ENCODE measurements around the gene CPTP.

CPTP gene

DNA sequence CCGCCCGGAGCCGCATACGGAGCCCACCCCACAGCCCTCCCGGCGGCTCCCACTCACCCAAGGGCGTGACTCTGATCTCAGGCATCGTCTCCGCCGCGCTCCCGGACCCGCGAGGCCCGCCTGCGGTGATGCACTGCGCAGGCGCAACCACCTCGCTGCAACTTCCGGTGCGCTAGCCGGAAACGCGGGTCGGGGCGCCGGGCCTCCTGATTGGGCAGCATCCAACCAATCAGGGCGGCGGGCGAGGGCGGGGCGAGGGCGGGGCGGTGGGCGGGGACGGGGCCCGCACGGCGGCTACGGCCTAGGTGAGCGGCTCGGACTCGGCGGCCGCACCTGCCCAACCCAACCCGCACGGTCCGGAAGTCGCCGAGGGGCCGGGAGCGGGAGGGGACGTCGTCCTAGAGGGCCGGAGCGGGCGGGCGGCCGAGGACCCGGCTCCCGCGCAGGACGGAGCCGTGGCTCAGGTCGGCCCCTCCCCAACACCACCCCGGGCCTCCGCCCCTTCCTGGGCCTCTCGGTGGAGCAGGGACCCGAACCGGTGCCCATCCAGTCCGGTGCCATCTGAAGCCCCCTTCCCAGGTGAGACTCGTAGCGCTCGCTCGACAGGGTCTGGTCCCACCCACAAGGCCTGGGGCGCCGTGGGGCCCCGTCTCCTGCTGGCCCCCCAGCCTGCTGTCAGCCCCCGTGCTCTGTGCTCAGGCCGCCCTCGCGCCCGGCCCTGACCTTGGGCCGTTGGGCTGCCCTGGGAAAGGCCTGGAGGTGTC is at the start of gene CPTP, which contains the start of gene INTS11:
Gene CPTP, plus strand, starts transcription at position 279 of the 764 bp plus-strand sequence. CDS start 2,109 bp downstream, outside the sequence.
Gene INTS11, minus strand, starts transcription at position 137 of the 764 bp plus-strand sequence. Its CDS starts 52 bp downstream, at position 85.
- no peak for FAIRE-seq
- peak; percentile 84 for DNase-seq (ENCODE audit: insufficient read length, low spot score)
- peak; percentile 63; the same call in 1 of the 2 replicates for TF ChIP-seq POLR2A (IDR thresholded peaks at IDR 0.05; ENCODE audit: low read depth, low read length)

- FAIRE-seq (no peak), DNase-seq (ENCODE audit: insufficient read length, low spot score) (no peak)
- TF ChIP-seq POLR2A (IDR thresholded peaks at IDR 0.05; ENCODE audit: low read depth, low read length) = no peak
These were observed 49.6 kb upstream of the CPTP start for GRCh38 chr1:1274931-1275431.

DNA sequence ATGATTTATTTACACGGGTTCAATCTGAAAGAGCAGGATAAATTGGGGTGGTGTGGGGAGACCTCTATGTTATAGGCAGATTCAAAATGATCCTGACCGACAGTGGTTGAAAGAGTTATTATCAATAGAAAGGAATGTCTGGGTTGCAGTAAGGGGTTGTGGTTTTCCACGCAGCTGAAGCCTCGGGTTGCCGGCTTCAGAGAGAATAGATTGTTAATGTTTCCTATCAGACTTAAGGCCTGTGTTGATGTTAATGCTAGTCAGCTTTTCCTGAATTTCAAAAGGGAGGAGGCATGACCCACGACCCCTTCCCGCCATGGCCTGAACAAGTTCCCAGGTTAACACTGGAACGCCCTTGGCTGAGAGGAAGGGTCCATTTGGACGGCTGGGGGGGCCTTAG is 48.8 kb upstream of the CPTP start:
- FAIRE-seq (no peak), DNase-seq (ENCODE audit: insufficient read length, low spot score) (no peak)
- no peak for TF ChIP-seq POLR2A (IDR thresholded peaks at IDR 0.05; ENCODE audit: low read depth, low read length)

DNA sequence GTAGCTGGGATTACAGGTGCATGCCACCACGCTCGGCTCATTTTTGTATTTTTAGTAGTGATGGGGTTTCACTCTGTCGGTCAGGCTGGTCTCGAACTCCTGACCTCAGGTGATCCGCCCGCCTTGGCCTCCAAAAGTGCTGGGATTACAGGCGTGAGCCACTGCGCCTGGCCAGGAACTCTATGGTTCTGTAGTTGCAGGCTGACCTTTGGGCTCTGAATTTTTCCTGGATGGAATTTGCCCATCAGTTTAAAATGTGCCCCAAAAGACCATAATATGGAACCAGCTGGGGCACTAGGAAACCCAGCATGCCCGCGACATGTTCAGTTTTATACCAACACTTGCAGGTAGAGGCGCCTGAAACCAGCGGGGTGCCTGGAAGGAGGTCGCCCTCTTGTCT is 46.0 kb upstream of the CPTP start:
- DNase-seq (ENCODE audit: insufficient read length, low spot score) = no peak
- TF ChIP-seq POLR2A (IDR thresholded peaks at IDR 0.05; ENCODE audit: low read depth, low read length) = no peak
- FAIRE-seq = no peak

GRCh38 chr1:1279028-1279427 is 45.6 kb upstream of the CPTP start:
- no peak for TF ChIP-seq POLR2A (IDR thresholded peaks at IDR 0.05; ENCODE audit: low read depth, low read length)
- FAIRE-seq (no peak), DNase-seq (ENCODE audit: insufficient read length, low spot score) (no peak)

DNA sequence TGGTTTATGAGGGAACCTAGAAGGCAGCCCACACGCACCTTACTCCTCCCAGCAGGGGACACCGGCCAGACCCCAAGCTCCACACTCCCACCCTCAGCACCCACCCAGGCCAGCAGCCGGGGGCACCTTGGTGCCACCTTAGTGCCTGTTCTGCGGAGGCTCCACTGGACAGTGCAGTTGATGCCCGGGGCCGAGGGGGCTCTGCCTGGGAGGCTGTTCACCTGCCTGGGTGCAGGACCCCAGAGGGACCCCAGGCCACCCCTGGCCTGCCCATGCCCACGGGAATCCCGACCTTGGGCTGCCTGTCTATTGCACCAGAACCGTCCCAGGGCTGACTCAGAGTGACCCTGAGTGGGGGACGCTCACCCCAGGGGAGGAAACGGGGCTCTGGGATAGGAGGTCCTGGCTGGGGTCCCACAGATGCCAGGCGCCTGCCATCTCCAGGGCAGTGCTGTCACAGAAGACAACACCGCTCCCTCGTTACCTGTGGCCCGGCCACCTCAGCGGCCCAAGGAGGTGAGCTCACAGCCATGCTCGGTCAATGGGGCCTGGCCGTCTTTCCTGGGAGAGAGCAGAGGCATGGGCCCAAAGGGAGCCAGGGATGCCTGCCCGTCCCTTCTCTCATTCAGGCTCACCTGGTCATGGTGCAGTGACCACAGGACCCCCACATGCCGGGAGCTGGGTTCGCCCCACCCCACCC is 43.7 kb upstream of the CPTP start:
- FAIRE-seq (no peak), DNase-seq (ENCODE audit: insufficient read length, low spot score) (no peak)
- TF ChIP-seq POLR2A (IDR thresholded peaks at IDR 0.05; ENCODE audit: low read depth, low read length) = no peak

DNA sequence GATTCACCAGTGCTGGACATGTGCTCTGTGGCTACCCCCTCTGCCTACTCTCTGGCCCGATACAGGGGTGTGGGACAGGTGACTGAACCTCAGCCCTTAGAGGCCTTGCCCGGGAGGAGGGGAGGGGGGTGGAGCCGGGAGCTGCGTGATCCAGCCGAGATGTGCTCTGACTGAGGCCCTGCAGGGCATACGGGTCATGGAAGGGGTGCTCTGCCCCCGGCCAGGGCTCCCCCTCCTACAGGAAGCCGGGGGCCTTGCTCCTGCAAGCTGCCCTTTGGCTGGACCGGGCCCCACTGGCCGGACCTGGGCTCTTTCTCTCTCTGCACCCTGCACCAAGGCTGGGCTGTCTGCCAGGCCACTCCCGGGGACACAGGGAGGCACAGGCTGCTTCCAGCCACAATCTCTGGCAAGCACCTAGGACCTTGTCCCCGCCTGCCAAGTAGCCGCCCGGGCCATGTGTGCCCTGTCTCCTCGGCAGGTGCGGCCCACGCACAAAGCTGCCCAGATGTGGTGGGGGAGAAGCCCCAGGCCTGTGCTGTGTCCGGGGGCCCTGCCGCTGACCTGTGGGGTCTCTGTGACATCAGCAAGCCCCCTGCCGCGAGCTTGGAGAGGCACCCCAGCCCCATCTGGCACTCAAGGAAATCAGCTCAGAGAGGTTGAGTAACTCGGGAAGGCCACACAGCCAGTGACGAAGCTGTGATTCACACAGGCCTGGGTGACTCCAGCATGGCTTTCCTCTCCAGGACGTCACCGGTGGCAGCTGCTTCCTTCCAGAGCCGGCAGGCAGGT is 42.9 kb upstream of the CPTP start:
- FAIRE-seq = no peak
- DNase-seq (ENCODE audit: insufficient read length, low spot score) = peak; percentile 91
- no peak for TF ChIP-seq POLR2A (IDR thresholded peaks at IDR 0.05; ENCODE audit: low read depth, low read length)

GRCh38 chr1:1282998-1283397 is 41.6 kb upstream of the CPTP start:
- DNase-seq (ENCODE audit: insufficient read length, low spot score) (no peak), FAIRE-seq (no peak)
- no peak for TF ChIP-seq POLR2A (IDR thresholded peaks at IDR 0.05; ENCODE audit: low read depth, low read length)

GRCh38 chr1:1283821-1284220 is 40.8 kb upstream of the CPTP start:
- FAIRE-seq = no peak
- DNase-seq (ENCODE audit: insufficient read length, low spot score) = no peak
- no peak for TF ChIP-seq POLR2A (IDR thresholded peaks at IDR 0.05; ENCODE audit: low read depth, low read length)

GRCh38 chr1:1284221-1285101 is 40.1 kb upstream of the CPTP start:
- no peak for TF ChIP-seq POLR2A (IDR thresholded peaks at IDR 0.05; ENCODE audit: low read depth, low read length)
- DNase-seq (ENCODE audit: insufficient read length, low spot score) (no peak), FAIRE-seq (no peak)

DNA sequence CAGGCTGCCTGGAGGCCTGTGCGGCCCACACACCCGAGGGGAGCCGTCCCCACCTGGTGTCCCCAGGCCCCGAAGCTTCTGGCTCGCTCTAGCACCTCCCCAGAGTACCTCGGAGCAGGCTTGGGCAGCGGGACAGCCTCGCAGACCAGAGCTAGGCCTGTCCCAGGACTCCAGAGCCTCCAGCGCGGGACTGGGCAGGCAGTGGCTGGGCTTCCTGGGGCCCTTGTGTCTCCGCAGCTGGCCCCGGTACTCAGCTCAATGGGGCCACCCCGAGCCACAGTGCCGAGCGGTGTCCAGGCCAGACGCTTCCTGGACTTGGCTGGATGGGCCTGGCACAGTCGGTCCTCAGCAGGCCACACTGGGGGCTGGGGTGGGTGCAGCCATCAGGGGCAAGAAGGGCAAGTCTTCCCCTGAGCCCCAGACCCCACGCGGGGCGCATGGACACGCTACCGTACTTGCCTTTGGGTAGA is 39.5 kb upstream of the CPTP start:
- no peak for FAIRE-seq
- TF ChIP-seq POLR2A (IDR thresholded peaks at IDR 0.05; ENCODE audit: low read depth, low read length) = no peak
- DNase-seq (ENCODE audit: insufficient read length, low spot score) = no peak

GRCh38 chr1:1285611-1286311 is 38.8 kb upstream of the CPTP start:
- FAIRE-seq (no peak), DNase-seq (ENCODE audit: insufficient read length, low spot score) (no peak)
- TF ChIP-seq POLR2A (IDR thresholded peaks at IDR 0.05; ENCODE audit: low read depth, low read length) = no peak

Data from H54 (cell line).